ENCODE data around the gene VPS26A.
A peak's percentile ranks its signal among the peaks of the same experiment; 100 is the strongest.
"Not testable (repeated sequence)": the region's sequence is repeated elsewhere in the genome, so short reads cannot be mapped to it uniquely, and the experiment has no call there.

VPS26A gene

DNA sequence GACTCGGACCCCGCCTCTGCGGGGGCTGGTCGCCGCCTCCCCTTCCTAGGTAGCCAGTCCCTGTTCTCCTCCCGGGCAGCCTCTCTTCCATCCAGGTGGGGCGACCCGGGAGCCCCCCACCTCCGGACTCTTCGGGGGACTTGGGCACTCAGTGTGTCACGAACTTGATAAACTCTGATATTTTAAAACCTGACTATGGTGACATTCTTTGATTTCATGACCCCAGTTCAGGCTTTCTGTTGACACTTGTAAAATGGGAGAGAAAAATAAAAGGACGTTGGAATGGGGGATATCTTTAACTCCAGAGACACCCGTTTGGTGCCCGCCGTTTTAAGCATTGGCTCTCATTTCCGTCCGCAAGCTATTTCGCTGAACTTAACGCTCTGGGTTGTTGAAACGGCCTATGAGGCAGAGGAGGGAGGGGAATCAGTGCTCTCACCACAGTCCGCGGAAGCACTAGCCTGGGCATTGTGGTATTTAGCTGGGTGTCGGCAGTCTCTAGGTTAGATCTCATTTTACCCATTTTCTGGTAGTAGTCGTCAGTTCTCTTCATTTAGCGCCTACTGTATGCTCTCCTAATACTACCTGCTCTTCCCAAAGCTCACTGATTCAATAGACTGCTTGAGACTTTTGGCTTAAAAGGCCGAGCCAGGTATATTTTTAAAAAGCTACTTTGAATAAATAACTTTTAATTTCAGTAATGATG lies 738 bp downstream of the VPS26A start:
- peak; percentile 80 to 81 for DNase-seq
- TF ChIP-seq POLR2A (IDR thresholded peaks at IDR 0.05; ENCODE audit: low read length): no peak
- no peak for TF ChIP-seq GATA1 (IDR thresholded peaks at IDR 0.05; ENCODE audit: low read depth, low read length)

DNA sequence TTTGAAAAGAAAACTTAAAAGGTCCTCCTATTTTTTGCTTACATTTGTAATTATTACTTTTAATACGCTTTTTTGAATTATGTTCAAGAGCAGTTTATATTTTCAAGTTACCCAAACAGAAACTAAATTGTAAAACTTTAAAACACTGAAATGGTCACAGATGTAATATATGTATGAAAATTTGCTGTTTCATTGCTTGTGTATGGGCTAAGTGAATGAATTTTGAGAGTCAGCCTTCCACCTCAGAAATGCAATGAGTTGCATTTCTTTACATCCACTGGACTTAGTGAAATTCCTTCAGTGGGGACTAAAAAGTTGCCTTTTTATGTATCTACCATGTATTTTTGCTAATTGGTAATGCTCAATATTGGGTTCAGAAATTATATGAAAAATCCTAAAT lies 1.6 kb downstream of the VPS26A start:
- no peak for TF ChIP-seq POLR2A (IDR thresholded peaks at IDR 0.05; ENCODE audit: low read length)
- no peak for TF ChIP-seq GATA1 (IDR thresholded peaks at IDR 0.05; ENCODE audit: low read depth, low read length)
- DNase-seq: peak; percentile 61 to 76

DNA sequence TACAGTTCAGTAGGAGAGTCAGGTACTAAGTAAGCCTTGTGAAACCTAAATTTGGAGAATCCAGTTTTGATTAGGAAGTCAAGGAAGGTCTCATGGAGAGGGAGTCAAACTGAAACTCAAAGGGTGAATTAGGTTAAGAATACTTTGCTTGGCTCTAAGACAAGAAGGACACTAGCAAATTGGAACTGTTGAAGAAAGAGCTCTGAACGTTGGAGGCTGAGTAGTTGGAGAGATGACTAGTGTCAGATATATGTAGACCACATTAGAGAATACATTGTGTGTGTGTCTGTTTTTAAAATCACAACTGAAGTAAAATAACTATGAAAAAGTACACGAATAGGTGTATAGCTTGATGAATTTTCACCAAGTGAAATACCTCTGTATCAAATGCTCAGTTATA lies 6.3 kb downstream of the VPS26A start:
- no peak for TF ChIP-seq POLR2A (IDR thresholded peaks at IDR 0.05; ENCODE audit: low read length)
- no peak for DNase-seq

DNA sequence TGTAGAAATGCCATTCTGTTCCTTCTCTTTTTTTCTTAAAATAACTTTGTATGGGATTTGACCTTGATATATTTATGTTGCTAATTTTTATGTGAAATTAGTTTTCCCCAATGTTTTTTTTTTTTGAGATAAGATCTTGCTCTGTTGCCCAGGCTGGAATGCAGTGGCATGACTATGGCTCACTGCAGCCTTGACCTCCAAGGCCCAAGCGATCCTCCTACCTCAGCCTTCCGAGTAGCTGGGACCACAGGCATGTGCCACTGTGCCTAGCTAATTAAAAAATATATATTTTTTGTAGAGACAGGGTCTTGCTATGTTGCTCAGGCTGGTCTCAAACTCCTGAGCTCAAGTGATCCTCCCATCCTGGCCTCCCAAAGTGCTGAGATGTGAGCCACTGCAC lies 16.0 kb downstream of the VPS26A start:
- TF ChIP-seq GATA1 (IDR thresholded peaks at IDR 0.05; ENCODE audit: low read depth, low read length) (no peak), POLR2A (IDR thresholded peaks at IDR 0.05; ENCODE audit: low read length) (no peak)
- DNase-seq: no peak

DNA sequence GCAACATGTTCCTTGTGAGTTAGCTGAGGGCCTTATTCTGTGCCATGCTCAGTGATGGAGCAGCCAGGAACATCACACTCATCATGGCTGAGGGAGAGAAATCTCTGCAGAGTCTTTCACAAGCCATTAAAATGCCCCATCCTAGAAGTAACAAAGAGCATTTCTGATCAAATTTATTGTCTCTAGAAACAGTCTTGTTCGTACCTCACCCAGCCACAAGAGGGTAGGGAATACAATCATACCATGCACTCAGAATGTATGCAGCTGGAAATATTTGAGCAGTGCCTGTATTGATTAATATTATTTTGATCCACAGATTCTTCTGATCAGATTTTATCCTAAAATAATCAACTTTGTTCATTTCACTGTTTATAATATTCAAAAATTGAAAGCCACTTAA lies 17.3 kb downstream of the VPS26A start:
- no peak for DNase-seq
- no peak for TF ChIP-seq GATA1 (IDR thresholded peaks at IDR 0.05; ENCODE audit: low read depth, low read length)
- no peak for TF ChIP-seq POLR2A (IDR thresholded peaks at IDR 0.05; ENCODE audit: low read length)

DNA sequence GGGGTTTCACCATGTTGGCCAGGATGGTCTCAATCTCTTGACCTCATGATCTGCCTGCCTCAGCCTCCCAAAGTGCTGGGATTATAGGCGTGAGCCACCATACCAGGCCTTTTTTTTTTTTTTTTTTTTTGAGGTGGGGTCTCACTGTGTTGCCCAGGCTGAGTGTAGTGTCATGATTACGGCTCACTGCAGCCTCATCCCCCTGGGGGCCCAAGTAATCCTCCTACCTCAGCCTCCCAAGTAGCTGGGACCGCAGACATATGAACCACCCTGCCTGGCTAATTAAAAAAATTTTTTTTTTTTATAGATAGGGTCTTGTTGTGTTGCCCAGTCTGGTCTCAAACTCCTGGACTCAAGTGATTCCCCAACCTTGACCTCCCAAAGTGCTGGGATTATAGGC lies 18.1 kb downstream of the VPS26A start:
- DNase-seq: not testable (repeated sequence)

DNA sequence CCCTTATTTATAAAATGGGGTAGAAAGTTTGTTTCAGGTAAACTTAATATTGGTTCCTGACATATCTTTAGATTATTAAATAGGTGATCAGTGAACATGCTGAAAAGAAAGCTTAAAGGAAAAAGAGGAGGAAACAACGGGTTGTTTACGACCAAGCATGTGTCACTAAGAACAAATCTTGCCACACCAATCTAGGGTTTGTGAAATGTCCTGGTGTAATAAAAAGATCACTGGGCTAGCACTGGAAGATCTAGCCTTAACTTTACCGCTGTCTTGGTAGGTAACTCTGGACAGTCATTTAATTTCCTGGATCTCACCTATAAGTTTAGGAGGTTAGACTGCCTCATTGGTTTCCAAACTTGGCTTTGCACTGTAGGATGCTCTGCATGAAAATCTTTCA lies 19.0 kb downstream of the VPS26A start:
- TF ChIP-seq POLR2A (IDR thresholded peaks at IDR 0.05; ENCODE audit: low read length): no peak

DNA sequence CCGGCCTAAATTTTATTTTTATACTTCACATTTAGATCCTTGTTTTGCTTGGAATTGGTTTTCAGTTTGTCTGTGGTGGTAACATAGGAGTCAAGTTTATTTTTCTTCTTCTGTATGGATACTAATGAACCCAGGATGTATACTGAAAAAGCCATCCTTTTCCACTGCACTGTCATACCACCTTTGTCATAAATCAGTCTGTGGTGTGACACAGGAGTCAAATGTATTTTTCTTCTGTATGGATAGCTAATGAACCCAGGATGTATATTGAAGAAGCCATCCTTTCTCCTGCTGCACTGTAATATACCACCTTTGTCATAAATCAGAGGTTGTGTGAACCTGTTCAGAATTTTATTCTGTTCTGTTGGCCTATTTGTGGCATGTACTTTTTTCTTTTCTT lies 21.4 kb downstream of the VPS26A start:
- no peak for TF ChIP-seq POLR2A (IDR thresholded peaks at IDR 0.05; ENCODE audit: low read length)
- no peak for TF ChIP-seq GATA1 (IDR thresholded peaks at IDR 0.05; ENCODE audit: low read depth, low read length)
- DNase-seq: no peak

More for the DNA sequence above, 19.0 kb downstream of the VPS26A start:
- DNase-seq: no peak

DNA sequence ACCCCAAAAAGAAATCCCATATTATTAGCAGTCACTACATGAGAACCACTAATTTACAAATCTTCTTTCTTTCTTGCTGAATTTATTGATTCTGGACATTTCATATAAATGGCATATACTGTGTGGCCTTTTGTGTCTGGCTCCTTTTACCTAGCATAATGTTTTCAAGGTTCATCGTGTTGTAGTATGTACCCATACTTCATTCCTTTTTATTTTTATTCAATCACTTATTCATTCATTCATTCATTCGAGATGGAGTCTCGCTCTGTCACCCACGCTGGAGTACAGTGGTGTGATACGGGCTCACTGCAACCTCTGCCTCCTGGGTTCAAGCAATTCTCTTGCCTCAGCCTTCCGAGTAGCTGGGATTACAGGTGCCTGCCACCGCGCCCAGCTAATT lies 21.9 kb downstream of the VPS26A start:
- no peak for DNase-seq
- TF ChIP-seq GATA1 (IDR thresholded peaks at IDR 0.05; ENCODE audit: low read depth, low read length): no peak
- TF ChIP-seq POLR2A (IDR thresholded peaks at IDR 0.05; ENCODE audit: low read length): no peak

DNA sequence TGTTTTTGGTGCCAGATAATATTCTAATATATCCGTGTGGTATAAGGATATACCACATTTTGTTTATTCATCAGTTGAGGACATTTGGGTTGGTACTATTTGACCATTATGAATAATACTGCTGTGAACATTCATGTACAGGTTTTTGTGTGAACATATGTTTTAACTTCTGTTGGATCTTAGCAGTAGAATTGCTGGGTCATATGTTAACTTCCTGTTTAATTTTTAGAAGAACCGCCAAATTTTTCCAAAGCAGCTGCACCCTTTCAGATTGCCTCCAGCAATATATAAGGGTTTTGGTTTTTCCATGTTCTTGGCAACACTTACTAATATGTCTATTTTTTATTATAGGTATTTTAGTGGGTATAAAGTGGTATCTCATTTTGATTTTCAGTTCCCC lies 22.8 kb downstream of the VPS26A start:
- no peak for TF ChIP-seq GATA1 (IDR thresholded peaks at IDR 0.05; ENCODE audit: low read depth, low read length)
- TF ChIP-seq POLR2A (IDR thresholded peaks at IDR 0.05; ENCODE audit: low read length): no peak
- no peak for DNase-seq

DNA sequence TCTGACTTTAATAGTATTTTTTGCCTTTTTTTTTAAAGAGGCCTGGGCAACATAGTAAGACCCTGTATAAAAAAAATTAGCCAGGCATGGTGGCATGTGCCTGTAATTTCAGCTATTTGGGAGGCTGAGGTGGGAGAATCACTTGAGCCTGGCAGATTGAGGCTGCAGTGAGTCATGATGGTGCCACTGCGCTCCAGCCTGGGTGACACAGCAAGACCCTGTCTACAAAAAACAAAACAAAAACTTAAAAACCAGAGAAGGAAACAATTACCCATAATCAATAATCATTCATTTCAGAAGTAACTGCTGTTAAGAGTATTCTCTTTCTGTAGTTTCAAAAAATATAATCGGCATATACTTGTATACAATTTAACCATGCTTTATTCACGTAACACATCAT lies 28.0 kb downstream of the VPS26A start:
- DNase-seq: peak in 1 of 2 experiments; percentile 21
- no peak for TF ChIP-seq GATA1 (IDR thresholded peaks at IDR 0.05; ENCODE audit: low read depth, low read length)
- no peak for TF ChIP-seq POLR2A (IDR thresholded peaks at IDR 0.05; ENCODE audit: low read length)

DNA sequence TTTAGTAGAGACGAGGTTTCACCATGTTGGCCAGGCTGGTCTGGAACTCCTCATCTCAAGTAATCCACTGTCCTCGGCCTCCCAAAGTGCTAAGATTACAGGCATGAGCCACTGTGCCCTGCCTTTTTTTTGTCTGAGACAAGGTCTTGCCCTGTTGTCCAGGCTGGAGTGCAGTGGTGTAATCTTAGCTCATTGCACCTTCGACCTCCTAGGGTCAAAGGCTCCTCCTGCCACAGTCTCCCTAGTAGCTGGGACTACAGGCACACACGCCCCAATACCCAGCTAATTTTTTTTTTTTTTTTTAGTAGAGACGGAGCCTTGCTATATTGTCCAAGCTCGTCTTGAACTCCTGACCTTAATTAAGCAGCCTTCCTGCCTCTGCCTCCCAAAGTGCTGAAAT lies 29.2 kb downstream of the VPS26A start:
- DNase-seq: no peak
- TF ChIP-seq GATA1 (IDR thresholded peaks at IDR 0.05; ENCODE audit: low read depth, low read length) (no peak), POLR2A (IDR thresholded peaks at IDR 0.05; ENCODE audit: low read length) (no peak)

DNA sequence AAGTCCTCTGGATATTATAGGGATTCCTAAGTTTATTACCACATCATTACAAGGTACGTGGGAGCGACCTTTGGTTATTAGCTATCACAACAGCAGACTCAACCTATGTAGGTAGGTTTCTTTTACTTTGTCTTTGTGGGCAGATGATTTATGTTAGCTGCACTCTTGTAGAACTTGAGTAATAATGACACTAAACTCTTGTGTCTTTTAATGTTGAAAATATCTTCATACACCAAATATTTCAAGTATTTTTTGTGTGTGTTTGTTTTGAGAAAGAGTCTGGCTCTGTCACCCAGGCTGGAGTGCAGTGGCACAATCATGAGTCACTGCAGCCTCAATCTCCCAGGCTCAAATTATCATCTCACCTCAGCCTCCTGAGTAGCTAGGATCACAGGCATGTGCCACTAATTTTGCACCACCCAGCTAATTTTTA lies 36.8 kb downstream of the VPS26A start:
- no peak for TF ChIP-seq GATA1 (IDR thresholded peaks at IDR 0.05; ENCODE audit: low read depth, low read length)
- TF ChIP-seq POLR2A (IDR thresholded peaks at IDR 0.05; ENCODE audit: low read length): no peak
- peak; percentile 27 to 61 for DNase-seq

DNA sequence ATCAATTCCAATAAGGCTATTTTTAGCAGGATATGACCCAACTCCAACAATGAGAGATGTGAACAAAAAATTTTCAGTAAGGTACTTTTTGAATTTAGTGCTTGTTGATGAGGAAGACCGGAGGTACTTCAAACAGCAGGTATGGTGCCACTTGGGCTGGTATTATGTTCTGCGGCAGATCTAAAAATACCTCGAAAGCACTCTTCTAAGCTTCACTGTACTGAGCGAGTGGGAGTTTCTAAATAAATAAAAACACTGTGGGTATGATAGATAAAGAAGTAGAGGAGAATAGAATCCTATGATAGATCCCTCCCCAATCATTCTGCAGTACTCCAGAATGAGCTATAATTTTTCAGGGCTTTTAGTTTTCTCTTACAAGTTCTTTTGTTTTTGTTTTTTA lies 44.5 kb downstream of the VPS26A start:
- DNase-seq: no peak
- no peak for TF ChIP-seq GATA1 (IDR thresholded peaks at IDR 0.05; ENCODE audit: low read depth, low read length)
- no peak for TF ChIP-seq POLR2A (IDR thresholded peaks at IDR 0.05; ENCODE audit: low read length)

DNA sequence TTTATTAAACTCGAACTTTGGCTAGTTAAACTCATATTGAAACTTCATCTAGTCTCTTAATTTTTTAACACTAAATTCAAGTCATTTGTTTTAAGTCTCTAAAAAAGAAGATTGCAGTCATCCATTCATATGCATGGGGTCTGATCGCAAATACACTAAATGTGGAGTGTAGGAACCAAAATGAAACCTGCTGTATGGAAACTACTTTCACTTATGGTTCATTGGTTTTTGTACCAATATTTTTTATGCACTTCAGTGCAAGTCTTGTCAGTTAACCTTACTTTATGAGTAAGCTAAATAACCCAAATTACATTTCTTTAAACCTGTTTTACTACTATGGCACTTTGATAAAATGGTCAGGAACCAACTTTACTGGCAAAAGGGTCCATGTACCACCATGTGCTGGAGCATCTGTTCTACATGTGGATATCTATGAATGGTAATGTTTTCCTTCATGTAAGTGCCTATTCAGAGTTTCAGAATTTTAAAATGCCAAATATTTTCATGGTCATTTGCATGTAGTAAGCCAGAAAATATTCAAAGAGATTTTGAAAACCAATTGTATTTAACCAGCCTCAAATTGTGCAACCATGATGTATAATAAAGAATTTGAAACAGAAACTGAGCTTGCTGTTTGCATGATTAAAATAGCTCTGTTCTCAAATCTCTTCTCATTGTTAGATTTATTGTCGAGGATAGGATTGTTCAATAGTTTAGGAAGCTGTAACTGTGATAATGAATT lies 48.4 kb downstream of the VPS26A start:
- no peak for DNase-seq
- TF ChIP-seq GATA1 (IDR thresholded peaks at IDR 0.05; ENCODE audit: low read depth, low read length): no peak
- no peak for TF ChIP-seq POLR2A (IDR thresholded peaks at IDR 0.05; ENCODE audit: low read length)

DNA sequence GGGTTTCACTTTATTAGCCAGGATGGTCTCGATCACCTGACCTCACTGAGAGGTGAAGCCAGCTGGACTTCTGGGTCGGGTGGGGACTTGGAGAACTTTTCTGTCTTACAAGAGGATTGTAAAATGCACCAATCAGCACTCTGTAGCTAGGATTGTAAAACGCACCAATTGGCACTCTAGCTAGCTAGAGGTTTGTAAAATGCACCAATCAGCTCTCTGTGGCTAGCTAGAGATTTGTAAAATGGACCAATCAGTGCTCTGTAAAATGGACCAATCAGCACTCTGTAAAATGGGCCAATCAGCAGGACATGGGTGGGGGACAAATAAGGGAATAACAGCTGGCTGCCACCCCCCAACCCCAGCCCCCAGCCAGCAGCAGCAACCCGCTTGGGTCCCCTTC lies 51.3 kb downstream of the VPS26A start:
- DNase-seq: peak; percentile 9 to 21
